ENCODE measurements around the gene TACC2. TPM values are rescaled to one million over a fixed set of nuclear protein-coding genes. Genes with fewer than 3 reads are reported as not detected.
A peak's percentile ranks its signal among the peaks of the same experiment; 100 is the strongest.
"Not testable (repeated sequence)": the region's sequence is repeated elsewhere in the genome, so short reads cannot be mapped to it uniquely, and the experiment has no call there.

TACC2 gene
- total RNA-seq, 1 donor from 2014 or later = 400 TPM

GRCh38 chr10:122056431-122057094, 67.6 kb downstream of the TACC2 start:
- DNase-seq = no peak
- Histone ChIP-seq H3K36me3 (peaks cover 9% of the 10 kb centered on the region), H3K9me3 (replicated peaks) (no peaks in the 10 kb centered on the region), H3K4me1 (peaks cover 50% of the 10 kb centered on the region), H3K27me3 (ENCODE audit: low read depth) (no peaks in the 10 kb centered on the region), H3K27ac (replicated peaks) (peak overlapping the region; percentile 18), H3K4me3 (no peak overlapping the region)
- intact Hi-C loops (cut with micrococcal nuclease) = no loop called here
- TF ChIP-seq, protein P1, sequence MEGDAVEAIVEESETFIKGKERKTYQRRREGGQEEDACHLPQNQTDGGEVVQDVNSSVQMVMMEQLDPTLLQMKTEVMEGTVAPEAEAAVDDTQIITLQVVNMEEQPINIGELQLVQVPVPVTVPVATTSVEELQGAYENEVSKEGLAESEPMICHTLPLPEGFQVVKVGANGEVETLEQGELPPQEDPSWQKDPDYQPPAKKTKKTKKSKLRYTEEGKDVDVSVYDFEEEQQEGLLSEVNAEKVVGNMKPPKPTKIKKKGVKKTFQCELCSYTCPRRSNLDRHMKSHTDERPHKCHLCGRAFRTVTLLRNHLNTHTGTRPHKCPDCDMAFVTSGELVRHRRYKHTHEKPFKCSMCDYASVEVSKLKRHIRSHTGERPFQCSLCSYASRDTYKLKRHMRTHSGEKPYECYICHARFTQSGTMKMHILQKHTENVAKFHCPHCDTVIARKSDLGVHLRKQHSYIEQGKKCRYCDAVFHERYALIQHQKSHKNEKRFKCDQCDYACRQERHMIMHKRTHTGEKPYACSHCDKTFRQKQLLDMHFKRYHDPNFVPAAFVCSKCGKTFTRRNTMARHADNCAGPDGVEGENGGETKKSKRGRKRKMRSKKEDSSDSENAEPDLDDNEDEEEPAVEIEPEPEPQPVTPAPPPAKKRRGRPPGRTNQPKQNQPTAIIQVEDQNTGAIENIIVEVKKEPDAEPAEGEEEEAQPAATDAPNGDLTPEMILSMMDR (IDR thresholded peaks at IDR 0.05; ENCODE audit: borderline replicate concordance) = no peak

DNA sequence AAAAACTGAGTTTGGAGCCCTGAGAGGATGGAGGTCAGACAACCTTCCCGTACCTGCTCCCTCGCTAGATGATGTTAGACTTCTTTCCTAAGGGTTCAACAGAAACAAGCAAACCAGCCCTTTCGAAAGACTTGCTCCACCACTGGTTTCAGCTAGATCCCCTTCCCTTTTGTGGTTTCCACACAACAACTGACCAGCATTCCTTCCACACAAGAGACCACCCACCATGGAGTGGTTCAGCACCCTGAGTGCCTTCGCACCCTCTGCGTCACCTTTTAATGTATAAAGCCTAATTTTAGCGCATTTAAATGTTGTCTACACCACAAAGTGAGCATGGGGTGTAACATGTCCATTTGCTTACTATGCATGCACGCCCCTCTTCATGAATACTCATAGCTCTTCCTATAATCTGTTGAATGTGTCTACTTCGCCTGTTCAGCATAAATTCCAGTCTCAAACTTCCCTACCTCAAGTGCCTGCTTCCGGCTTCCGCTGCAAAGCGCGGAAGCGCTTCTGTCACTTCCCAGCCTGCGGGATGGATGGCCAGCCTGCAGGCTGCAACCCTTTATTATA, 69.0 kb downstream of the TACC2 start:
- intact Hi-C loops (cut with micrococcal nuclease) = no loop called here

GRCh38 chr10:122060250-122060649, 71.3 kb downstream of the TACC2 start:
- no peaks in the 10 kb centered on the region for H3K9me3 ChIP-seq (replicated peaks)
- intact Hi-C loops (cut with micrococcal nuclease) = no loop called here
- TF ChIP-seq, protein P1 (IDR thresholded peaks at IDR 0.05; ENCODE audit: borderline replicate concordance) = no peak
- peaks cover 48% of the 10 kb centered on the region for H3K4me1 ChIP-seq
- no peaks in the 10 kb centered on the region for H3K27me3 ChIP-seq (ENCODE audit: low read depth)
- H3K36me3 ChIP-seq = no peaks in the 10 kb centered on the region
- no peak for DNase-seq
- no peak overlapping the region for H3K4me3 ChIP-seq
- no peak overlapping the region for H3K27ac ChIP-seq (replicated peaks)

More for the DNA sequence above, 69.0 kb downstream of the TACC2 start:
- TF ChIP-seq, protein P1 (IDR thresholded peaks at IDR 0.05; ENCODE audit: borderline replicate concordance) = no peak
- Histone ChIP-seq H3K9me3 (replicated peaks) (no peaks in the 10 kb centered on the region), H3K36me3 (no peaks in the 10 kb centered on the region), H3K27me3 (ENCODE audit: low read depth) (no peaks in the 10 kb centered on the region), H3K27ac (replicated peaks) (no peak overlapping the region), H3K4me3 (no peak overlapping the region), H3K4me1 (peaks cover 50% of the 10 kb centered on the region)
- DNase-seq = no peak

GRCh38 chr10:122062831-122063674, 74.1 kb downstream of the TACC2 start:
- no peaks in the 10 kb centered on the region for H3K36me3 ChIP-seq
- no peaks in the 10 kb centered on the region for H3K9me3 ChIP-seq (replicated peaks)
- peak; percentile 85 for DNase-seq
- H3K27me3 ChIP-seq (ENCODE audit: low read depth) = no peaks in the 10 kb centered on the region
- H3K4me1 ChIP-seq = peaks cover 37% of the 10 kb centered on the region
- intact Hi-C loops (cut with micrococcal nuclease) = loop anchor here (2.0 kb wide), 1 partner anchor 50 kb away; no protein-coding TSS in a partner anchor
- peak overlapping the region; percentile 92 for H3K27ac ChIP-seq (replicated peaks)
- TF ChIP-seq, protein P1 (IDR thresholded peaks at IDR 0.05; ENCODE audit: borderline replicate concordance) = no peak
- peak overlapping the region; percentile 3 for H3K4me3 ChIP-seq

- H3K9me3 ChIP-seq (replicated peaks); H3K4me3 ChIP-seq; intact Hi-C loops (cut with micrococcal nuclease); H3K36me3 ChIP-seq; H3K27ac ChIP-seq (replicated peaks); DNase-seq; H3K27me3 ChIP-seq (ENCODE audit: low read depth): not testable (repeated sequence)
- H3K4me1 ChIP-seq = peaks cover 58% of the 10 kb centered on the region
These were observed 77.5 kb downstream of the TACC2 start for GRCh38 chr10:122066337-122066939.
